ENCODE measurements around the gene NEURL1. TPM values are rescaled to one million over a fixed set of nuclear protein-coding genes. Genes with fewer than 3 reads are reported as not detected.

The NEURL1 gene
- total RNA-seq, 1 donor from 2014 or later = 2.5 TPM

GRCh38 chr10:103447187-103447586 lies 46.3 kb upstream of the NEURL1 start:
- no peak for DNase-seq (ENCODE audit: extremely low spot score, unreplicated experiment)

GRCh38 chr10:103448746-103449145 lies 44.8 kb upstream of the NEURL1 start:
- Mint-ChIP-seq H3K36me3 (ENCODE audit: unreplicated experiment) (peaks cover 27% of the 10 kb centered on the region), H3K9me3 (ENCODE audit: unreplicated experiment) (no peaks in the 10 kb centered on the region)
- DNase-seq (ENCODE audit: extremely low spot score, unreplicated experiment) = no peak

More at GRCh38 chr10:103447187-103447586, 46.3 kb upstream of the NEURL1 start:
- H3K9me3 Mint-ChIP-seq (ENCODE audit: unreplicated experiment) = no peaks in the 10 kb centered on the region
- TF ChIP-seq CTCF (IDR thresholded peaks at IDR 0.05) = no peak
- peaks cover 41% of the 10 kb centered on the region for H3K4me1 Mint-ChIP-seq (ENCODE audit: unreplicated experiment)
- no peaks in the 10 kb centered on the region for H3K27me3 Mint-ChIP-seq (ENCODE audit: unreplicated experiment)
- no peak overlapping the region for H3K4me3 Mint-ChIP-seq (ENCODE audit: unreplicated experiment)
- H3K36me3 Mint-ChIP-seq (ENCODE audit: unreplicated experiment) = peaks cover 38% of the 10 kb centered on the region
- no peak overlapping the region for H3K27ac Mint-ChIP-seq (ENCODE audit: unreplicated experiment)

GRCh38 chr10:103449208-103450144 lies 44.0 kb upstream of the NEURL1 start:
- H3K36me3 Mint-ChIP-seq (ENCODE audit: unreplicated experiment) = peaks cover 20% of the 10 kb centered on the region
- TF ChIP-seq CTCF (IDR thresholded peaks at IDR 0.05) = no peak
- H3K9me3 Mint-ChIP-seq (ENCODE audit: unreplicated experiment) = no peaks in the 10 kb centered on the region
- H3K4me1 Mint-ChIP-seq (ENCODE audit: unreplicated experiment) = peaks cover 41% of the 10 kb centered on the region
- H3K4me3 Mint-ChIP-seq (ENCODE audit: unreplicated experiment) = no peak overlapping the region
- no peaks in the 10 kb centered on the region for H3K27me3 Mint-ChIP-seq (ENCODE audit: unreplicated experiment)
- no peak for DNase-seq (ENCODE audit: extremely low spot score, unreplicated experiment)
- peak overlapping the region; percentile 70 for H3K27ac Mint-ChIP-seq (ENCODE audit: unreplicated experiment)

More at GRCh38 chr10:103448746-103449145, 44.8 kb upstream of the NEURL1 start:
- H3K27ac Mint-ChIP-seq (ENCODE audit: unreplicated experiment) = peak overlapping the region; percentile 45
- TF ChIP-seq CTCF (IDR thresholded peaks at IDR 0.05) = no peak
- no peaks in the 10 kb centered on the region for H3K27me3 Mint-ChIP-seq (ENCODE audit: unreplicated experiment)
- H3K4me1 Mint-ChIP-seq (ENCODE audit: unreplicated experiment) = peaks cover 41% of the 10 kb centered on the region
- H3K4me3 Mint-ChIP-seq (ENCODE audit: unreplicated experiment) = no peak overlapping the region

- Mint-ChIP-seq H3K27ac (ENCODE audit: unreplicated experiment) (peak overlapping the region; percentile 83), H3K4me3 (ENCODE audit: unreplicated experiment) (peak overlapping the region; percentile 38), H3K4me1 (ENCODE audit: unreplicated experiment) (peaks cover 41% of the 10 kb centered on the region), H3K27me3 (ENCODE audit: unreplicated experiment) (no peaks in the 10 kb centered on the region), H3K36me3 (ENCODE audit: unreplicated experiment) (peaks cover 14% of the 10 kb centered on the region), H3K9me3 (ENCODE audit: unreplicated experiment) (no peaks in the 10 kb centered on the region)
- TF ChIP-seq CTCF (IDR thresholded peaks at IDR 0.05) = no peak
- DNase-seq (ENCODE audit: extremely low spot score, unreplicated experiment) = no peak
These were observed 43.3 kb upstream of the NEURL1 start for GRCh38 chr10:103450201-103450695.

Measured in osteocyte (in vitro differentiated cells).